COLO668 (cell line): ENCODE results near the gene INPP5A.

Experiments
- DNase-seq: peaks from one replicate; lab custom pipeline; 2025; ENCODE audit not compliant: unreplicated experiment; lab: John Stamatoyannopoulos, UW

INPP5A gene

GRCh38 chr10:132534391-132535064 is 3.1 kb upstream of the INPP5A start:
- no peak for DNase-seq

GRCh38 chr10:132535065-132535651 is 2.4 kb upstream of the INPP5A start:
- DNase-seq, result no peak

GRCh38 chr10:132536241-132536876 is 1.2 kb upstream of the INPP5A start:
- DNase-seq, result peak; percentile 37

GRCh38 chr10:132536877-132537683 is 507 bp upstream of the INPP5A start:
- peak; percentile 96 for DNase-seq

GRCh38 chr10:132538031-132538789 is 623 bp downstream of the INPP5A start:
- peak; percentile 43 for DNase-seq

- DNase-seq, result no peak
Observed at GRCh38 chr10:132538790-132539421, 1.3 kb downstream of the INPP5A start.

GRCh38 chr10:132539431-132539839 is 1.8 kb downstream of the INPP5A start:
- DNase-seq, result peak; percentile 32

GRCh38 chr10:132539894-132540293 is 2.3 kb downstream of the INPP5A start:
- DNase-seq, result no peak

- DNase-seq, result no peak
Observed at GRCh38 chr10:132540456-132540855, 2.9 kb downstream of the INPP5A start.

GRCh38 chr10:132541129-132541528 is 3.5 kb downstream of the INPP5A start:
- no peak for DNase-seq

- DNase-seq, result peak; percentile 62
Observed at GRCh38 chr10:132541601-132542011, 4.0 kb downstream of the INPP5A start.

GRCh38 chr10:132542086-132542775 is 4.6 kb downstream of the INPP5A start:
- DNase-seq, result peak; percentile 12

GRCh38 chr10:132542819-132543218 is 5.2 kb downstream of the INPP5A start:
- DNase-seq, result no peak

GRCh38 chr10:132543916-132544743 is 6.5 kb downstream of the INPP5A start:
- DNase-seq, result no peak

- DNase-seq, result no peak
Observed at GRCh38 chr10:132544744-132545658, 7.4 kb downstream of the INPP5A start.

GRCh38 chr10:132545659-132546367 is 8.2 kb downstream of the INPP5A start:
- DNase-seq, result no peak
